ENCODE results near the gene PALM.

DNA sequence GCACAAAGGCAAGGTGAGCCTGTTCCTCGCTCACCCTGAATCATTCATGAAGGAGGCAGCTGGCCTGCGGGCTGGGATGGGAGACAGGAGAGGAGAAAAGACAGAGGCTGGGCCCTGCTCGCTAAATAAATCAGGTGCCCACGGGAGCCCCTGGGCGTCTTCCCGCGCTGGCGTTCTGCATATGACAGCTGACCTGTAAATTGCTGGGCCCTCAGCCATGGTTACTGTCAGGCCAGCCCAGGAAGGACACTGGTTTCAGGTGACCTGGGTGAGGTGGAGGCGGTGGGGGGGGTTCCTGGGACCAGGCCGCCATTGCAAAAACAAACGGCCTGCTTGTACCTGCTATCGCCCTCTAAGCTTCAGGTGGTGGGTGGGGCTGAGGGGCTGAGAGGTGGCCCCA lies 85.1 kb downstream of the PALM start:
- TF ChIP-seq, protein P1, sequence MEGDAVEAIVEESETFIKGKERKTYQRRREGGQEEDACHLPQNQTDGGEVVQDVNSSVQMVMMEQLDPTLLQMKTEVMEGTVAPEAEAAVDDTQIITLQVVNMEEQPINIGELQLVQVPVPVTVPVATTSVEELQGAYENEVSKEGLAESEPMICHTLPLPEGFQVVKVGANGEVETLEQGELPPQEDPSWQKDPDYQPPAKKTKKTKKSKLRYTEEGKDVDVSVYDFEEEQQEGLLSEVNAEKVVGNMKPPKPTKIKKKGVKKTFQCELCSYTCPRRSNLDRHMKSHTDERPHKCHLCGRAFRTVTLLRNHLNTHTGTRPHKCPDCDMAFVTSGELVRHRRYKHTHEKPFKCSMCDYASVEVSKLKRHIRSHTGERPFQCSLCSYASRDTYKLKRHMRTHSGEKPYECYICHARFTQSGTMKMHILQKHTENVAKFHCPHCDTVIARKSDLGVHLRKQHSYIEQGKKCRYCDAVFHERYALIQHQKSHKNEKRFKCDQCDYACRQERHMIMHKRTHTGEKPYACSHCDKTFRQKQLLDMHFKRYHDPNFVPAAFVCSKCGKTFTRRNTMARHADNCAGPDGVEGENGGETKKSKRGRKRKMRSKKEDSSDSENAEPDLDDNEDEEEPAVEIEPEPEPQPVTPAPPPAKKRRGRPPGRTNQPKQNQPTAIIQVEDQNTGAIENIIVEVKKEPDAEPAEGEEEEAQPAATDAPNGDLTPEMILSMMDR (IDR thresholded peaks at IDR 0.05; ENCODE audit: low read length): no peak
- TF ChIP-seq EZH2 (IDR thresholded peaks at IDR 0.05; ENCODE audit: borderline replicate concordance, low read length): no peak

Measured in OCI-LY1 (cell line).